C4-2B (cell line): ENCODE results near the gene ERCC6L2.

Experiments used
- ZFX ChIP-seq: fragments of 450-650 bp; IDR thresholded peaks from 2 replicates; pipeline ENCODE4 v1.6.1; 2017
- TF ChIP-seq, protein P1 (sequence below): fragments of 450-650 bp; conservative IDR thresholded peaks from 2 replicates; pipeline ENCODE4 v1.5.1; 2017; ENCODE audit warnings: mild to moderate bottlenecking

GRCh38 chr9:95903398-95903797 is 27.9 kb downstream of the ERCC6L2 start:
- TF ChIP-seq, protein P1, sequence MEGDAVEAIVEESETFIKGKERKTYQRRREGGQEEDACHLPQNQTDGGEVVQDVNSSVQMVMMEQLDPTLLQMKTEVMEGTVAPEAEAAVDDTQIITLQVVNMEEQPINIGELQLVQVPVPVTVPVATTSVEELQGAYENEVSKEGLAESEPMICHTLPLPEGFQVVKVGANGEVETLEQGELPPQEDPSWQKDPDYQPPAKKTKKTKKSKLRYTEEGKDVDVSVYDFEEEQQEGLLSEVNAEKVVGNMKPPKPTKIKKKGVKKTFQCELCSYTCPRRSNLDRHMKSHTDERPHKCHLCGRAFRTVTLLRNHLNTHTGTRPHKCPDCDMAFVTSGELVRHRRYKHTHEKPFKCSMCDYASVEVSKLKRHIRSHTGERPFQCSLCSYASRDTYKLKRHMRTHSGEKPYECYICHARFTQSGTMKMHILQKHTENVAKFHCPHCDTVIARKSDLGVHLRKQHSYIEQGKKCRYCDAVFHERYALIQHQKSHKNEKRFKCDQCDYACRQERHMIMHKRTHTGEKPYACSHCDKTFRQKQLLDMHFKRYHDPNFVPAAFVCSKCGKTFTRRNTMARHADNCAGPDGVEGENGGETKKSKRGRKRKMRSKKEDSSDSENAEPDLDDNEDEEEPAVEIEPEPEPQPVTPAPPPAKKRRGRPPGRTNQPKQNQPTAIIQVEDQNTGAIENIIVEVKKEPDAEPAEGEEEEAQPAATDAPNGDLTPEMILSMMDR, result no peak
- TF ChIP-seq ZFX, result no peak
